Right lobe of liver (tissue), 4 donors: ENCODE results near the gene FASTKD1.

ENCODE experiments used
- POLR2A ChIP-seq: fragments of 450-650 bp; IDR thresholded peaks from one replicate; pipeline ENCODE4 v1.6.1; 2017; ENCODE audit warnings: antibody characterized with exemption, mild to moderate bottlenecking
- TF ChIP-seq, protein P1 (sequence below), 4 donors: fragments of 200-600 bp in 3 of 4; fragments of 450-650 bp in 1 of 4; IDR thresholded peaks; one replicate each; pipeline versions ENCODE4 v1.5.1 to v1.8.0; 2016 to 2022; ENCODE audit warnings: antibody characterized with exemption in 4 of 4, mild to moderate bottlenecking in 2 of 4
- donor health status: DM: no; HTN: no; CAD: no.
- donor health status: DM: no; HTN: no; CAD: no.
- donor health status: DM: no; HTN: yes; CAD: no.

DNA sequence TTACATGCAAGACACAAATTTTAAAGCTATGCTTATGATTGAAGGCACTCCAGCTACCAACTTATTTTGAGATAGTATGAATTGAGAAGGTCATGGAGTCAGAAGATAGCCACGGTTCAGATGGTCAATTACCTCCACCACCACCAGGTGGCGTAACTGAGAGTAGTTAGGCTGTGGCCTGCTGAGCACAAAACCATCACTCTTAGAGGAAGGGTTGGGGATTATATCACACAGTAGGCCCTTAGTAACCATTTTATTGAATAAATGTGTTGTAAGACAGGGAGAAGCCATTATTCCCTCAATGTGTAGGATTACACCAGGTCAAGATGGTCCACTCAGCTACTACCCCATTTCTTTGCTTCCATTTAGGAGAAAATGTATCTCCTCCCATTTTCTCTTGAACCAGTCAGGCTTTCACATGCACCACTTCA, 45.4 kb downstream of the FASTKD1 start:
- TF ChIP-seq POLR2A, result no peak
- TF ChIP-seq, protein P1, sequence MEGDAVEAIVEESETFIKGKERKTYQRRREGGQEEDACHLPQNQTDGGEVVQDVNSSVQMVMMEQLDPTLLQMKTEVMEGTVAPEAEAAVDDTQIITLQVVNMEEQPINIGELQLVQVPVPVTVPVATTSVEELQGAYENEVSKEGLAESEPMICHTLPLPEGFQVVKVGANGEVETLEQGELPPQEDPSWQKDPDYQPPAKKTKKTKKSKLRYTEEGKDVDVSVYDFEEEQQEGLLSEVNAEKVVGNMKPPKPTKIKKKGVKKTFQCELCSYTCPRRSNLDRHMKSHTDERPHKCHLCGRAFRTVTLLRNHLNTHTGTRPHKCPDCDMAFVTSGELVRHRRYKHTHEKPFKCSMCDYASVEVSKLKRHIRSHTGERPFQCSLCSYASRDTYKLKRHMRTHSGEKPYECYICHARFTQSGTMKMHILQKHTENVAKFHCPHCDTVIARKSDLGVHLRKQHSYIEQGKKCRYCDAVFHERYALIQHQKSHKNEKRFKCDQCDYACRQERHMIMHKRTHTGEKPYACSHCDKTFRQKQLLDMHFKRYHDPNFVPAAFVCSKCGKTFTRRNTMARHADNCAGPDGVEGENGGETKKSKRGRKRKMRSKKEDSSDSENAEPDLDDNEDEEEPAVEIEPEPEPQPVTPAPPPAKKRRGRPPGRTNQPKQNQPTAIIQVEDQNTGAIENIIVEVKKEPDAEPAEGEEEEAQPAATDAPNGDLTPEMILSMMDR (IDR thresholded peaks at IDR 0.05), result peak; percentile 82 to 91 (median 90)
